ENCODE data around the gene MORN1. TPM values are rescaled to one million over a fixed set of nuclear protein-coding genes. Genes with fewer than 3 reads are reported as not detected.

MORN1 gene
- polyA plus RNA-seq, 1 donor from 2014 or later, result 10.9 TPM

- Histone ChIP-seq H4K20me1 (ENCODE audit: insufficient read depth) (no peaks in the 10 kb centered on the region), H3K27ac (ENCODE audit: low read length) (no peak overlapping the region), H3K4me2 (ENCODE audit: low read length) (no peak overlapping the region), H3K9me2 (ENCODE audit: insufficient read depth, low read length) (no peaks in the 10 kb centered on the region), H3F3A (ENCODE audit: insufficient read depth, low read length, poor library complexity, severe bottlenecking) (no peaks in the 10 kb centered on the region), H3K79me2 (replicated peaks; ENCODE audit: insufficient read depth, low read length) (no peaks in the 10 kb centered on the region), H3K9me3 (ENCODE audit: low read length) (no peaks in the 10 kb centered on the region), H3K36me3 (ENCODE audit: insufficient read depth, low read length) (no peaks in the 10 kb centered on the region), H2AFZ (ENCODE audit: low read depth, low read length) (no peak overlapping the region), H3K27me3 (ENCODE audit: insufficient read depth, low read depth, low read length) (no peaks in the 10 kb centered on the region), H3K4me3 (ENCODE audit: low read length) (no peak overlapping the region), H3K9ac (ENCODE audit: low read length) (no peak overlapping the region)
- TF ChIP-seq, protein P1, sequence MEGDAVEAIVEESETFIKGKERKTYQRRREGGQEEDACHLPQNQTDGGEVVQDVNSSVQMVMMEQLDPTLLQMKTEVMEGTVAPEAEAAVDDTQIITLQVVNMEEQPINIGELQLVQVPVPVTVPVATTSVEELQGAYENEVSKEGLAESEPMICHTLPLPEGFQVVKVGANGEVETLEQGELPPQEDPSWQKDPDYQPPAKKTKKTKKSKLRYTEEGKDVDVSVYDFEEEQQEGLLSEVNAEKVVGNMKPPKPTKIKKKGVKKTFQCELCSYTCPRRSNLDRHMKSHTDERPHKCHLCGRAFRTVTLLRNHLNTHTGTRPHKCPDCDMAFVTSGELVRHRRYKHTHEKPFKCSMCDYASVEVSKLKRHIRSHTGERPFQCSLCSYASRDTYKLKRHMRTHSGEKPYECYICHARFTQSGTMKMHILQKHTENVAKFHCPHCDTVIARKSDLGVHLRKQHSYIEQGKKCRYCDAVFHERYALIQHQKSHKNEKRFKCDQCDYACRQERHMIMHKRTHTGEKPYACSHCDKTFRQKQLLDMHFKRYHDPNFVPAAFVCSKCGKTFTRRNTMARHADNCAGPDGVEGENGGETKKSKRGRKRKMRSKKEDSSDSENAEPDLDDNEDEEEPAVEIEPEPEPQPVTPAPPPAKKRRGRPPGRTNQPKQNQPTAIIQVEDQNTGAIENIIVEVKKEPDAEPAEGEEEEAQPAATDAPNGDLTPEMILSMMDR (IDR thresholded peaks at IDR 0.05; ENCODE audit: poor library complexity, severe bottlenecking), result no peak
- TF ChIP-seq TAF1 (IDR thresholded peaks at IDR 0.05; ENCODE audit: low read depth) (no peak), EP300 (conservative IDR thresholded peaks at IDR 0.05; ENCODE audit: poor library complexity, severe bottlenecking) (no peak)
Observed at GRCh38 chr1:2337501-2337900, 53.9 kb downstream of the MORN1 start.

DNA sequence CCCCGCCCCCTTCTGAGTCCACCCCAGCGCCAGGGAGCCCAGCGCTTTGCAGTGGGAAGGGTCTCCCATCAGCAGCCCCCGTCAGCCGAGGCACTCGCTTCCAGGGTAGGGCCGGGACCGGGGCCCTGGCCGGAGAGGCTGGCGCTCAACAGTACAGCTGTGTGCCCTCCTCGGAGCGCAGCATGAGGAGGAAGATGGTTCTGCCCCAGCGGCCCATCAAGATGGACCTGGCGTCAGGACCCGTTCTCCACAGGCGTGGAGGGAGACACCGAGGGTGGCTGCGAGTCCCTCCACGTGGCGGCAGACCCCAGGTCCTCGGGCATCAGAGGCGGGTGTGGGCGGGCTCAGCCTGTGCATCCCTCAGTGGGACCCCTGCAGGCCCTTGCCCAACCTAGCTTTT is 54.3 kb downstream of the MORN1 start:
- Histone ChIP-seq H3K4me3 (ENCODE audit: low read length) (no peak overlapping the region), H3K9ac (ENCODE audit: low read length) (no peak overlapping the region), H3K4me2 (ENCODE audit: low read length) (no peak overlapping the region), H4K20me1 (ENCODE audit: insufficient read depth) (no peaks in the 10 kb centered on the region), H3K27ac (ENCODE audit: low read length) (no peak overlapping the region), H3K9me2 (ENCODE audit: insufficient read depth, low read length) (no peaks in the 10 kb centered on the region), H2AFZ (ENCODE audit: low read depth, low read length) (no peak overlapping the region), H3K9me3 (ENCODE audit: low read length) (no peaks in the 10 kb centered on the region), H3K27me3 (ENCODE audit: insufficient read depth, low read depth, low read length) (no peaks in the 10 kb centered on the region), H3K36me3 (ENCODE audit: insufficient read depth, low read length) (no peaks in the 10 kb centered on the region), H3F3A (ENCODE audit: insufficient read depth, low read length, poor library complexity, severe bottlenecking) (no peaks in the 10 kb centered on the region), H3K79me2 (replicated peaks; ENCODE audit: insufficient read depth, low read length) (no peaks in the 10 kb centered on the region)
- TF ChIP-seq EZH2 (IDR thresholded peaks at IDR 0.05; ENCODE audit: borderline replicate concordance, insufficient read depth, low read length, poor library complexity, severe bottlenecking) (no peak), POLR2AphosphoS5 (IDR thresholded peaks at IDR 0.05) (no peak), MXI1 (conservative IDR thresholded peaks at IDR 0.05; ENCODE audit: poor library complexity, severe bottlenecking) (no peak), EP300 (conservative IDR thresholded peaks at IDR 0.05; ENCODE audit: poor library complexity, severe bottlenecking) (no peak), RAD21 (conservative IDR thresholded peaks at IDR 0.05) (no peak), SMC3 (conservative IDR thresholded peaks at IDR 0.05; ENCODE audit: poor library complexity) (no peak), TAF1 (IDR thresholded peaks at IDR 0.05; ENCODE audit: low read depth) (no peak)
- TF ChIP-seq, protein P1 (IDR thresholded peaks at IDR 0.05; ENCODE audit: poor library complexity, severe bottlenecking), result no peak
- TF ChIP-seq, protein P2, sequence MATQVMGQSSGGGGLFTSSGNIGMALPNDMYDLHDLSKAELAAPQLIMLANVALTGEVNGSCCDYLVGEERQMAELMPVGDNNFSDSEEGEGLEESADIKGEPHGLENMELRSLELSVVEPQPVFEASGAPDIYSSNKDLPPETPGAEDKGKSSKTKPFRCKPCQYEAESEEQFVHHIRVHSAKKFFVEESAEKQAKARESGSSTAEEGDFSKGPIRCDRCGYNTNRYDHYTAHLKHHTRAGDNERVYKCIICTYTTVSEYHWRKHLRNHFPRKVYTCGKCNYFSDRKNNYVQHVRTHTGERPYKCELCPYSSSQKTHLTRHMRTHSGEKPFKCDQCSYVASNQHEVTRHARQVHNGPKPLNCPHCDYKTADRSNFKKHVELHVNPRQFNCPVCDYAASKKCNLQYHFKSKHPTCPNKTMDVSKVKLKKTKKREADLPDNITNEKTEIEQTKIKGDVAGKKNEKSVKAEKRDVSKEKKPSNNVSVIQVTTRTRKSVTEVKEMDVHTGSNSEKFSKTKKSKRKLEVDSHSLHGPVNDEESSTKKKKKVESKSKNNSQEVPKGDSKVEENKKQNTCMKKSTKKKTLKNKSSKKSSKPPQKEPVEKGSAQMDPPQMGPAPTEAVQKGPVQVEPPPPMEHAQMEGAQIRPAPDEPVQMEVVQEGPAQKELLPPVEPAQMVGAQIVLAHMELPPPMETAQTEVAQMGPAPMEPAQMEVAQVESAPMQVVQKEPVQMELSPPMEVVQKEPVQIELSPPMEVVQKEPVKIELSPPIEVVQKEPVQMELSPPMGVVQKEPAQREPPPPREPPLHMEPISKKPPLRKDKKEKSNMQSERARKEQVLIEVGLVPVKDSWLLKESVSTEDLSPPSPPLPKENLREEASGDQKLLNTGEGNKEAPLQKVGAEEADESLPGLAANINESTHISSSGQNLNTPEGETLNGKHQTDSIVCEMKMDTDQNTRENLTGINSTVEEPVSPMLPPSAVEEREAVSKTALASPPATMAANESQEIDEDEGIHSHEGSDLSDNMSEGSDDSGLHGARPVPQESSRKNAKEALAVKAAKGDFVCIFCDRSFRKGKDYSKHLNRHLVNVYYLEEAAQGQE (IDR thresholded peaks at IDR 0.05; ENCODE audit: borderline replicate concordance), result no peak

Data from neural cell (in vitro differentiated cells).